DMS53 treated with DMSO at 0.1 percent for 48 hours (cell line): ENCODE results near the gene PELI3.
"Not testable (repeated sequence)": the region's sequence is repeated elsewhere in the genome, so short reads cannot be mapped to it uniquely, and the experiment has no call there.

Experiments
- DNase-seq: peaks from one replicate; lab custom pipeline; 2025; ENCODE audit not compliant: unreplicated experiment; lab: John Stamatoyannopoulos, UW

The PELI3 gene, protein sequence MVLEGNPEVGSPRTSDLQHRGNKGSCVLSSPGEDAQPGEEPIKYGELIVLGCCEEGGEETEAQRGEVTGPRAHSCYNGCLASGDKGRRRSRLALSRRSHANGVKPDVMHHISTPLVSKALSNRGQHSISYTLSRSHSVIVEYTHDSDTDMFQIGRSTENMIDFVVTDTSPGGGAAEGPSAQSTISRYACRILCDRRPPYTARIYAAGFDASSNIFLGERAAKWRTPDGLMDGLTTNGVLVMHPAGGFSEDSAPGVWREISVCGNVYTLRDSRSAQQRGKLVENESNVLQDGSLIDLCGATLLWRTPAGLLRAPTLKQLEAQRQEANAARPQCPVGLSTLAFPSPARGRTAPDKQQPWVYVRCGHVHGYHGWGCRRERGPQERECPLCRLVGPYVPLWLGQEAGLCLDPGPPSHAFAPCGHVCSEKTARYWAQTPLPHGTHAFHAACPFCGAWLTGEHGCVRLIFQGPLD

DNA sequence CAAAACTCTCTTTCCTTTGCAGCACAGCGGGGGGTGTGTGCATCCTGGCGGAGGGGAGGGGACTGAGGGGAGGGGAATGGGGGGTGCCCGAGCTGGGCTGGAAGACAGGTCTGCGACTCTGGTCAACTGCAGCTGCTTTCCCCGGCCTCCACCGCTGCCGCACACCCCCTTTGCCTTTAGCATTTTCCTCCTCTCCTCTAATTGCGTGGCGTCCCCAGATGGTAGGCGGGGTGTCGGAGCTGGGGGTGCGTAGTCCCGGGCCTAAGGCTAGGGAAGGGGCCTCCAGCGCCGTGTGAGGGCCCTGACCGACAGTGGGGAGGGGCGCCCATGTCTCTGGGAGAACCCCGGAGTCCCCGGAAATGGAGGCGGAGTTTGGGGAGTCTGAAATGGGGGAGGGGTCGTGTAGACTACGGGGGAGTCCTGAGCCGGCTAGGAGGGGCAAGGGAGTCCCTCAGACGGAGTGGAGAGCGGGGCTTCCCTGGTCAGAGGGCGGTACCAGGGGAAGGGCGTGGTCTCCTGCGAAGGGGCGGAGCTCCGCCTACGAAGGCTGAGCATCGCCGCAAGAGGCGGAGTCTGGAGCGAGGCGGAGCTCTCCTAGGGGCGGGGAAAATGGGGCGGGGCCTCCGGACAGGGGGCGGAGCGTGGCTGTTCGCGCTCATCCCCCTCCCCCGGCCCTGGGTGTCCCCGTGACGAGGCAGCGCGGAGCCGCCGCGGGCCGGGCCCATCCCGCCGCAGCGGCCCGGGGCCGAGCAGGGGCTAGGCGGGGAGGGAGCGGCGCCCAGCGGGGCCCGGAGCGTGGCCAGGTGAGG lies at the start of gene PELI3:
PELI3 (plus strand) TSS at position 681 of the 809 bp plus-strand sequence. CDS start 1,224 bp downstream, outside the sequence.
- peak; percentile 66 for DNase-seq

DNA sequence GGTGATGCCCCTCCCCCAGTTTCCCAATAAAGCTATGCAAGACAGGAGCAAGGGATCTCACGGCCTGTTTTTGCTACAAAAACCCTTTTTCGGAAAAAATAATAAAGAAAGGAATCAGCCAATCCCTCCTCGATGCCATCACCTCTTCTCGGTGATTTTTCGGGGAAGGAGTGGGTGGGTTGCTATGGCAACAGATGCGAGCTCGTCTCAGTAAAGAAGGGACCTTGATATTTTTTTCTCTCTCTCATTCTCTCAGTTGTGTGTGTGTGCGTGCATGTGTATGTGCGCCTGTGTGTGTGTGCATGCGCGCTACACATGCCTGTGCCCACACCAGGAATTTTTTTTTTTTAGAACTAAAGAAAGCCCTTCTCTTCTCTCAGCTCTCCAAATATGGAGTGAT lies 49.7 kb upstream of the PELI3 start:
- DNase-seq, result no peak

DNA sequence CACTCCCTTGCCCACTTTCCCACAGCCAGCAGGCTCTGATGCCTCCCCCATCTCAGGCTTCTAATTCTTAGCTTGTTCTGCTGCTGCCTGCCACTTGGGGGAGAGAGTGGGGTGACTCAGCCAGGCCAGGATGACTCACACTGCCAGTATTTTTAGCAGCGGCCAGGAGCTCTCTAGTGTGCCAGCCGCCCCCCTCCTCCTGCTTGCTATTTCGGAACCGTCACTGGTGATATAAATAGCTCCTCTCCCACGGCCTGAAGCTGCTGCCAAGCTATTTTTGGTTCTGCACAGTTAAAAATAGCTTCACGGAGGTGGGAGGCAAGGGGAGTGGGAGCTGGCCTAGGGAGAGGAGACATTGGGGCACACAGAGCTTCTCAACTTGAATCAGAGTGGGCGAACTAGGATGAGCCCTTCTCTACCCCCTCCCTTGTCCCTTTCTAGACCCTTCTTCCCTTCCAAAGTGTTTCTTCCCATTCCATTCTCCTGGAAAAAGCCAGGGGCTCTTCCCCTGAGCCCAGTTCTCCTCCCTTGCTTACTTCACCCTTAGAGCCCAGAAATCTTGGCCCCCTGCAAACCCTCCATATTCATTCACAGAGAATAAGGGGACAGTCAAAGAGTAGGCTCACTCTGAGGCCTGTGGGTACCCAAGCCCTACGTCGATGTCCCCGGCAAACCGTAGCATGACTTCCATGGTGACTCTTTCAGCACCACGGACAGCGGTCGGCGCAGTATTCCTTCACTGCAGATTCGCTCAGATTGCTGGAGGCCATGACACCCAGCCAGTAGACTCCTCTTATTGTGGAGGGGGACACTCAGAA lies 48.3 kb upstream of the PELI3 start:
- DNase-seq, result peak; percentile 72

DNA sequence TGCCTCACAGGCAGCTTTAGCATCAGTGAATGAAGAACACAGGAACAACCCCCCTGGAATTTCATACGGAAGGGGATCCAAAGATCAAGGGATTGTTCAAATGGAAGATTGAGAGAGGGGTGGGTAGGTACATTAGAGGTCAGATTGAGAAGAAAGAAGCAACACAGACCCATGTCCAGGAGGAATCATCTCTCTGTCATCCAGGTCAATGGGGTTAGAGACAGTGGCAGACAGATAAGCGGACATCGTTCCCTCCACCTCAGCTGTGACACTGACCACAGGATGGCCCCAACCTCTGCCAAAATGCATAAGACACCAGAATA lies 47.8 kb upstream of the PELI3 start:
- no peak for DNase-seq

DNA sequence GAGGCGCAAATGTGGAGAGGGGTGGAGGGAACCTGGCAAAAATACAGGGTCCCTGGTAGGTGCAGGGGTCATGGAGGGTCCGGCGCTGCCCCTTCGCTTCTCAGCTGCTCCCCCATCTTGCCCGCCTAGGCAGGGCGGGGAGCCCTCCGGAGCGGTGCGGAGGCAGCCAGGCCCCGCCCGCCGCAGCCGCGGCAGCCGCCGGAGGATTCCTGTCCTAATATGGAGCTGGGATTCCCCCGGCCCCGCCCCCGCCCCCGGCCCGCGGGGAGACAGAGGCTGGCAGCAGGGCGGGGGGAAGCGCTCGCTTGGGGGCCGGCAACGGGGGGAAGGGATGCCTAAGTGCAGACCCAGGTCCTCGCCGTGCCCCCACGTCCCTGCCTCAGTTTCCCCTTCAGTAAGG lies 46.9 kb upstream of the PELI3 start:
- DNase-seq, result no peak

DNA sequence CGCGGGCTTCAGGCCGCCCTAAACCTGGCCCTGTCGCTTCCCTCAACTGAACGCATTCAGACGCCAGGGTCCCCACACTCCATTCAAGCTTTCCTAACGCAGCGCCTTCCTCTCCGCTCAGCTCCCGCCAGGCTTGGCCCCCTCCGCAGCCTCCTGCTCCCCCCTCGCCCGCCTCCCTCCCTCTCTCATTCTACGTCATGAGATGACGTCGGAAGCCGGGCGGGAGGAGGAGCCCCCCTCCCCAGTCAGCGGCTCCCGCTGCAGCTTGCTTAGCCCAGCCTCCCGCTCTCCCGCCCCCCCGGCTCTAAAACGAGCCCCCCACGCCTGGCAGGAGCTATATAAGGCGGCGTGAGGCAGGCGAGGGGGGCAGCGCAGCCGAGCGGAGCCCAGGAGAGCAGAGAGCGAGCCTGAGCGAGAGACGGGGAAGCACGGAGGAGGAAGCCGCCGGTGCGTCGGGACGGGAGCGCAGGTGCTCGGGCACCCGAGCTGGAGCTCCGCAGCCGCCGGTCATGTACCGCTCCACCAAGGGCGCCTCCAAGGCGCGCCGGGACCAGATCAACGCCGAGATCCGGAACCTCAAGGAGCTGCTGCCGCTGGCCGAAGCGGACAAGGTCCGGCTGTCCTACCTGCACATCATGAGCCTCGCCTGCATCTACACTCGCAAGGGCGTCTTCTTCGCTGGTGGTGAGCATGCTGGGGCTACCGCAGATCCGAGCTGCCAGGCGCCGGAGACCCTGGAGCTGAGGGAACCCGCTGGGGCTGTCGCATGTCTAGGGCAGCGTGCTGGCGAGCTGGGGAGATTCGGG lies 45.8 kb upstream of the PELI3 start, which contains the start of gene NPAS4:
NPAS4 (plus strand) TSS at position 365 of the 806 bp plus-strand sequence; CDS start at position 510, 145 bp downstream.
- DNase-seq, result no peak

DNA sequence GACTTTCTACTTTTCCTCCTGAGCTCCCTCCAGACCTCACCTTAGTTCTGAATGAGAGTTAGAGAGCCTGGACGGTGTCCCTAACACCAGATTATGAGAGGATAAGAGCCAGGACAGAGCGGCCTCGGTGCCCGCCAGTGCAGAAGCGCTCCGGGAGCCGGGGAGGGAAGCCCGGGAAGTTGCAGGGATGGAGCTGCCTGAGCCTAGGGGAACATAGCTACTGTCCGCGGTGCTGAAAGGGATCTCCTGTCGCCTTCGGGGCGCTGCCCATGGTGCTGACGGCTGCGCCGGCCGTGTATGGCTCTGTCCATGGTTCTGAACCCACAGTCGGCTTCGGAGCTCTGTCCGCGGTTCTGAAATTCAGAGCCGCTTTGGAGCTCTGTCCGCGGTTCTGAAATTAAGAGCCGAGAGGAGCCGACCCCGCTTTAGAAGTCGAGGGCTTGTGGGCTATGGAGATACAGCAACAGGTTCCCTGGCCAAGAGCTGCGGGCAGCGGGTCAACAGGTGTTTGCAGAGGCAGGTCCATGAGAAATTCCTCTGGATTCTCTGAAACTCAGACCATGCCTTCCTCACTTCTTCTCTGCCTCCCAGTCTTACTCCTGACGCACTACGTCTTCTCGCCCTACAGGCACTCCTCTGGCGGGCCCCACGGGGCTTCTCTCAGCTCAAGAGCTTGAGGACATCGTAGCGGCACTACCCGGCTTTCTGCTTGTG lies 45.1 kb upstream of the PELI3 start:
- DNase-seq, result peak; percentile 70

DNA sequence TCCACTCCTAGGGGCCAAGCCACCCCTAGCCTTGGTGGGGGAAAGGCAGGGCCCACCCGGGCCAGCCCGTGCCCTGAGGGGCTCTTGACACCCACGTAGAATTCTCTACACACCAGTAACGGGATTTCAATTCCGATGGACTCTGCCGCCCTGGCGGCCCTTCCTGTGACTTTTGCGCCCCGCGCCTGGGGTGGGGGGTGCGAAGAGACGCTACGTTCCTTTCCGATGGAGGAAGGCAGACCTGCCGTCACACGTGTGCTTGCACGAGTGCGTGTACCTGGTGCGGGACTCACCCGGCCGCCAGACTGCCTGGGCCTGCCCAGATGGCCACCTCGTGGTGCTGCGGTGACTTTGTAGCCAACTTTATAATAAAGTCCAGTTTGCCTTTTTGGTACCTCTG lies 40.4 kb upstream of the PELI3 start:
- DNase-seq, result no peak

DNA sequence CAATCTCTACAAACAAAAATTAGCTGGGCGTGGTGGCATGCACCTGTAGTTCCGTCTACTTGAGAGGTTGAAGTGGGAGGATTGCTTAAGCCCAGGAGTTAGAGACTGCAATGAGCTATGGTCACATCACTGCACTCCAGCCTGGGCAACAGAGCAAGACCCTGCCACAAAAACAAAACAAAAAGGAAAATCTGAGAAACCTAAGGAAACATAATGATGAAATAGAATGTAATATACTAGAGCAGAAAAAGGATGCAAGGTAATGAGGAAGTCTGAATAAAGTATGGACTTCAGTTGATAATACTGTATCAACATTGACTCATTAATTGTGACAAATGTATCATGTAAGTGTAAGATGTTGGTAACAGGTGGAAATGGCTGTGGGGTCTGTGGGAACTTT lies 37.8 kb upstream of the PELI3 start:
- DNase-seq, result no peak

DNA sequence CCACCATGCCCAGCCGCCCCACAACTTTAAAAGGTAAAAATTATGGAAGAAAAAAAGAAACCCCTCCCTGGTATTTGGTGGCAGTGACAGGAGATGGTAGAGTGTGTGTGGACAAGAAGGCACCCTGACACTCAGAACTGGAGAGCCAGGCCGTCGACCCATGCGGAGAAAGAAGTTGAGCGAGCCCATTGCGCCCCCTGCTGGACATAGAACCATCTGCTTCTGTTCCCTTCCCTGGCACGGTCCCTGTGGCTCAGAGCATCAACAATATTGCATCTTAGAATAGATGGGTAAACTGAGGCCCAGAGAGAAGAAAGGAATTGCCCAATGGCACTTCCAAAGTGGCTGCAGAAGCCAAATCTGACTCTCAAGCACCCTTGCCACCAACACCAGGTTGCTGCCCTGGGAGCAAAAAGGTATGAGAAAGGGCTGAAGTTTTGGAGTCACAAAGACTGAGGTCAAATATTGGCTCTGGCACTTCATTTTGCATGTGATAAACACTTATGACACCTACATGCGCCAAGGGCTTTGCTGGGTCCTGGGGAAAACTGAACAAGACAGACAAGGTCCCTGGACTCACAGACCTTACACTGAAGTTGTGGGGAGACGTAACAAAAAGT lies 36.6 kb upstream of the PELI3 start:
- DNase-seq, result peak; percentile 73

DNA sequence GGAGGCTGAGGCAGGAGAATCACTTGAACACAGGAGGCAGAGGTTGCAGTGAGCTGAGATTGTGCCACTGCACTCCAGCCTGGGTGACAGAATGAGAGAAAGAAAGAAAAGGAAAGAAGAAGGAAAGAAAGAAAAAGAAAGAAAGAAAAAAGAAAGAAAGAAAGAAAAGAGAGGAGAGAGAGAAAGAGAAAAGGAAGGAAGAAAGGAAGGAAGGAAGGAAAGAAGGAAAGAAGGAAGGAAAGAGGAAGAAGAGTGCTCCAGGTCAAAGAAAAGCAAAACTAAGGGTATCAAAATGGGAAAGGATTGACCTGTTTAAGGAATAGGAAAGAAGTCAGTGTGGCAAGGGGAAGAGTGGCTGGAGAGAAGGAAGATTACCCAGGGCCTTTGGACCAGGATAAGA lies 35.4 kb upstream of the PELI3 start:
- DNase-seq, result not testable (repeated sequence)

DNA sequence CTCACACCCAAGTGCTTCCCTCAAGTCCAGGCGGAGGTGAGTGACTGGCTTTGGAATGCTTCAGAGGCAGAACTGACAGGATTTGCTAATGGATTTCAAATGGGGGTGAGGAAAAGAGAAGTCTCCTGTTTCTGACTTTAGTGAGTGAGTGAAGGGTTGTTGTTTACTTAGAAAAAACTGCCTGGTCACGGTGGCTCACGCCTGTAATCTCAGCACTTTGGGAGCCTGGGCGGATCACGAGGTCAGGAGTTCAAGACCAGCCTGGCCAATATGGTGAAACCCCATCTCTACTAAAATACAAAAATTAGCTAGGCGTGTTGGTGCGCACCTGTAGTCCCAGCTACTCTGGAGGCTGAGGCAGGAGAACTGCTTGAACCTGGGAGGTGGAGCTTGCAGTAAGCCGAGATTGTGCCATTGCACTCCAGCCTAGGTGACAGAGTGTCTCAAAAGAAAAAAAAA lies 34.8 kb upstream of the PELI3 start:
- DNase-seq, result not testable (repeated sequence)

DNA sequence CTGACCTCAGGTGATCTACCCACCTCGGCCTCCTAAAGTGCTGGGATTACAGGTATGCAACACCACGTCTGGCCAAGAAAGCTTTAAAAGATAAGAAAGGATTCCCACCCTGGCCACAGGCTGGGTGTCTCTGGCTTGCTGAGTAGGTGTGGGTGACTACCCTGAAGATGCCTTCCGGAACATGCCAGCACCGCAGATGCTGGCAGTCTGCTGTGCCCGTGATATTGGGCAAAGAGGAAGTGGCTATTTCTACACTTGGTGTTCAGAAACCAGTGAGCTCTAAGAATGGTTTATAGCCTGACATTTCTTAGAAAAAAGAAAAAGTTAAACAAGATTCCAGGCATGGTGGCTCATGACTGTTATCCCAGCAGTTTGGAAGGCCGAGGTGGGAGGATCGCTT lies 34.1 kb upstream of the PELI3 start:
- no peak for DNase-seq

DNA sequence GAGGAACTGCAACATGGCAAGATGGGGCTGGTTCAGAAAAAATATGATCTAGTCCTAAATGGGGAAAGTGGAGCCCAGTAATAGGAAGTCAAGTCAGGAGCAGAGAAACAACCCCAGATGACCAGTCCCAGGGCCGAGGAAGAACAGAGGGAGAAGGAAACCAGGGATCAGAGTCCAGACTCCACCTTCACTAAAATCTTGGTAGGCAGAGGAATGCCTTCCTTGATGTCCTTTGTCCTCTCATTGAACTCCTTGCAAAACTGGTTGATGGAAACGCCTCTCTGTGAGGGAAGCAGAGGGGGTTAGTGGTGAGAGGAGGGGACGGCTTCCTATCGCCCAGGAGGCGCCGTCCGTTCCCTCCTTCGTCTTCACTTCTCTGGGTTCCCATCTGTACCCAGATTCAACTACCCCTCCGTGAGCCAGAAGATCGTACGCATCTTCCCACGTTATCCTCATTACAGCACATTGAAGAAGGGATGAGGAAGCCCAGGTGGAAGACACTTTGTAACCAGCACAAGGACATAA lies 28.7 kb upstream of the PELI3 start:
- DNase-seq, result no peak

DNA sequence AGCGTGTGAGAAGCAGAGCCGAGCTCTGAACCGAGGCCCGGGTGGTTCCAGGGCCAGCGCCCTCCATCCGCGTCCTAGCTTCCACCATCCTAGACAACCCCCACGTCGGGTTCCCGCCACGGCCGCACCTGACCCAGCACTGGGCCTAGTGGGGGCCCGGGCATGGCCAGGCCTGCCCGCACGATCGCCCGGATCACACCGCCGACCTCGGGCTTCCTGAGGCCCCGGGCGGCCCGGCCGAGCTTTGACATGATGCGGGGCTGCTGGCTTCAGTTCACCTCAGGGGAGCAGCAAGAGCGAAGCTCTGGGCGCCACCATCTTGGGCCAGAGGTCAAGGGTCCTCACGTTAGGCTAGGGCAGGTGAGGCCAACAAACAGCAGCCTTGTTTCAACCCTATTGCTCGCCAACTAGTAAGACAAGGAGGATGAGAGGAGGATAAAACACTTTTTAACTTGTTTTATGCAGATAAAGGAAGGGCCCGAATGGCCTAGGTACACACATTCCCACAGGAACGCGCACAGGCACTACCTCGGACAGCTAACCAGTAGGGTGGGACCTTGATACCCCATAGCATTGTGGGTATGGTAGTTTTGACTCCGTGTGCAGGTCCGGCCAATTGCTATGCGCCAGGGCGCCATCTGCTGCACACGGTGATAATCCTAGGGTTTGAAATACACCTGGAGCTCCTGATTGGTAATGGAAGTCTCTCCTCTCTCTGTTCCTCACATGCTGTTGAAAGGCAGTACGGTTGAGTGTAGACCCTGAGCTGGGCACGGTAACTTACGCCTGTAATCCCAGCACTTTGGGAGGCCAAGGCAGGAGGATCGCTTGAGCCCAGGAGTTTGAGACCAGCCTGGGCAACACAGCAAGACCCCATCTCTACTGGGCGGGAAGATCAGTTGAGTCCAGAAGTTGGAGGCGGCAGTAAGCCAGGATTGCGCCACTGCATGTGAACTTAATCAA lies 27.9 kb upstream of the PELI3 start, which contains the start of gene MRPL11:
MRPL11 (minus strand) TSS at position 345 of the 963 bp plus-strand sequence; CDS start at position 251, 94 bp downstream.
- peak; percentile 99 for DNase-seq

DNA sequence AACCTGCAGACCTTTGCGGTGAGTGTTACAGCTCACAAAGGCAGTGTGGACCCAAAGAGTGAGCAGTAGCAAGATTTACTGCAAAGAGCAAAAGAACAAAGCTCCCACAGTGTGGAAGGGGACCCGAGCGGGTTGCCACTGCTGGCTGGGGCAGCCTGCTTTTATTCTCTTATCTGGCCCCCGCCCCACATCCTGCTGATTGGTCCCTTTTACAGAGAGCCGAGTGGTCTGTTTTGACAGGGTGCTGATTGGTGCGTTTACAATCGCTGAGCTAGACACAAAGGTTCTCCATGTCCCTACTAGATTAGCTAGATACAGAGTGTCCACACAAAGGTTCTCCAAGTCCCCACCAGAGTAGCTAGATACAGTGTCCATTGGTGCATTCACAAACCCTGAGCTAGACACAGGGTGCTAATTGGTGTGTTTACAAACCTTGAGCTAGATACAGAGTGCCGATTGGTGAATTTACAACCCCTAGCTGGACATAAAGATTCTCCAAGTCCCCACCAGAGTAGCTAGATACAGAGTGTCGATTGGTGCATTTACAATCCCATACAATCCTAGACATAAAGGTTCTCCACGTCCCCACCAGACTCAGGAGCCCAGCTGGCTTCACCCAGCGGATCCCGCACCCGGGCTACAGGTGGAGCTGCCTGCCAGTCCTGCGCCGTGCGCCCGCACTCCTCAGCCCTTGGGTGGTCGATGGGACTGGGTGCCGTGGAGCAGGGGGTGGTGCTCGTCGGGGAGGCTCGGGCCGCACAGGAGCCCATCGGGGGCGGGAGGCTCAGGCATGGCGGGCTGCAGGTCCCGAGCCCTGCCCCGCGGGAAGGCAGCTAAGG lies 26.4 kb upstream of the PELI3 start:
- not testable (repeated sequence) for DNase-seq

DNA sequence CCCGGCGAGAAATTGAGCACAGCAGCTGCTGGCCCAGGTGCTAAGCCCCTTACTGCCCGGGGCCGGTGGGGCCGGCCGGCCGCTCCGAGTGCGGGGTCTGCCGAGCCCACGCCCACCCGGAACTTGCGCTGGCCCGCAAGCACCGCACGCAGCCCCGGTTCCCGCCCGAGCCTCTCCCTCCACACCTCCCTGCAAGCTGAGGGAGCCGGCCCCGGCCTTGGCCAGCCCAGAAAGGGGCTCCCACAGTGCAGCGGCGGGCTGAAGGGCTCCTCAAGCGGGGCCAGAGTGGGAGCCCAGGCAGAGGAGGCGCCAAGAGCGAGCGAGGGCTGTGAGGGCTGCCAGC lies 25.8 kb upstream of the PELI3 start:
- not testable (repeated sequence) for DNase-seq
